COLO668 (cell line): ENCODE measurements around the gene MRPL53.

Source experiments
- DNase-seq: peaks from one replicate; lab custom pipeline; 2025; ENCODE audit not compliant: unreplicated experiment; lab: John Stamatoyannopoulos, UW

Gene MRPL53

DNA sequence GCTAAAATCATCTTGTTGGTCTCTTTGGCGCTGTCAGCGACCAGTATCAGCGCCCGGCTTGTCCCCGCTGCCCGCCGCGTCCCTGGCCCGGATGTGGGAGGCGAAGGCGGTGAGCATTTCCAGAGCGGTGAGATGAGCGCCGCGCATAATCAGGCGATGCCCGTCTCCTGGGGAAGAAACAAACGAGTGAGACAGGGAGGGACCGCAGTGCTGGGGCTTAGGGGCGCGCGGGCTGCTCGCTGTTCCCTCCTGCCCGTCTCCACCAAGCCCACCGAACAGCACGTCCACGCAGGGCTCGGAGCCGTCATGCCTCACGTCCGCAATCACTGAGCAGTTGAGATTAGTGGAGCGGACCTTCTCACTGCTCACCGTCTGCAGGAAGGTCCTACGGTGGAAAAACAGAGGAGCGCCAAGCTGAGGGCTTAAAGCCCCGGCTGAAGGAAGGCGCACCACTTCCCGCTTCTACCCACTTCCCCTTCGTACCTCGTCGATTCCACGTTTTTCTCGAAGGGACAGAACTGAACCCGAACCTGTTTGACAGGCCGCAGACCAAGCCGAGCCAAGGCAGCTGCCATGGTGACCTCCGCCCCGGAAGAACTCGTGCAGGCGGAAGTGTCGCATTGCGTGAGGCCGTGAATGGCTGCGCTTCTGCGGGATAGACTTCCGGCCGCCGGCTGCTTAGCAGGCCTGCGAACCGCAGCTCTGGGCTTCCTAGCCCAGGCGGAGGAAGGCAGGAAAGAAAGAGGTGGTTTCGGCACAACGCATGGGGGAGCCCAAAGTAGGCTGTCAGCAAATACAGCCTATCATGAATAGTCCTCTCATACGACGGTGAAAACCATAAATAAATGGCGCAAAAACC is at the start of gene MRPL53:
Gene MRPL53 (minus strand): TSS at position 595 of the 859 bp plus-strand sequence. CDS start 20 bp downstream, at position 575.
- DNase-seq = peak; percentile 95

DNA sequence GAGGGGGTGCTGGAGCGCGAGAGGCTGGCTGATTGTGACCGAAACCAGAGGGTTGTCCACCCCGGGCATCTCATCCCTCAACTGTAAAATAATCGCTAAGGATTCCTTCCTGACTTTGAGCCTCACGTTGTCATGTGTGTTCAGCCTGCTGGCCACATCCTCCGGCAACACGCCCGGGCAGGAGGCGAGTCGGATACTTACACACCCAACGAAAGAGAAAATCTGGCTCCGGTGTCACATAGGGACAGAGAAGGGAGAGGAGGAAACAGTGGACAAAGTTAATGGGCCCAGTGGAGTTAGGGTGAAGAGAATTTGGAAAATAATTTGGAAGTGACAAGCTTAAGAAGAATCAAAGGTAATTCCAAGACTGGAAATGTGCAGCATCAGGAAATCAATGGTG is 44.2 kb upstream of the MRPL53 start:
- DNase-seq = no peak

DNA sequence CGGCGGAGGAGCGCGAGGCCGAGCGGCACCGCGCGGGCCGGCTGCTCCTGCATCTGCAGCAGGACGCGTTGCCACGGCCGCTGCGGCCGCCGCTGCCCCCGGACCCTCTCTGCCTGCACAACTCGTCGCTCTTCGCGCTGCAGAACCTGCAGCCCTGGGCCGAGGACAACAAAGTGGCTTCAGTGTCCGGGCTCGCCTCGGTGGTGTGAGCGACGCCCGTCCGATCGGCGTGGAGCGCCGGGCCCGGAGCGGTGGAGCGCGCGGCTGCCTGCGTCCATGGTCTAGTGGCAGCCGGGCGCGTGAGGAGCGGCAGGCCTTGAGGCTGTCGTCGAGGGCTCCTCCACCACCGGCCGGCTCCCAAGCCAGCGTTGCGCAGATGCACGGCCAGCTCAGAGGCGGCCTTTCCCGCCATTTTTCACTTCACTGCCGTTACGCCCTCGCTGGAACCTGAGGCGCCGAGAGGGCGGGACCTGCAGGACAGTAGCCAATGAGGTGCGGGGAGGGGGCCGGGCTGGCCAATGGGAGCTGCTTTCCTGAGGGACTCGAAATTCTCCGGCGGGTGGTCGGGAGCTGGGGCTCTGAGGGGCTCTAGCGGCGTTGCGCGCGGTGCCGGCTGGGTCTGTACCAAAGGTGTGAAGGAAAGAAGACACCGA is 43.6 kb upstream of the MRPL53 start:
- DNase-seq = peak; percentile 39

DNA sequence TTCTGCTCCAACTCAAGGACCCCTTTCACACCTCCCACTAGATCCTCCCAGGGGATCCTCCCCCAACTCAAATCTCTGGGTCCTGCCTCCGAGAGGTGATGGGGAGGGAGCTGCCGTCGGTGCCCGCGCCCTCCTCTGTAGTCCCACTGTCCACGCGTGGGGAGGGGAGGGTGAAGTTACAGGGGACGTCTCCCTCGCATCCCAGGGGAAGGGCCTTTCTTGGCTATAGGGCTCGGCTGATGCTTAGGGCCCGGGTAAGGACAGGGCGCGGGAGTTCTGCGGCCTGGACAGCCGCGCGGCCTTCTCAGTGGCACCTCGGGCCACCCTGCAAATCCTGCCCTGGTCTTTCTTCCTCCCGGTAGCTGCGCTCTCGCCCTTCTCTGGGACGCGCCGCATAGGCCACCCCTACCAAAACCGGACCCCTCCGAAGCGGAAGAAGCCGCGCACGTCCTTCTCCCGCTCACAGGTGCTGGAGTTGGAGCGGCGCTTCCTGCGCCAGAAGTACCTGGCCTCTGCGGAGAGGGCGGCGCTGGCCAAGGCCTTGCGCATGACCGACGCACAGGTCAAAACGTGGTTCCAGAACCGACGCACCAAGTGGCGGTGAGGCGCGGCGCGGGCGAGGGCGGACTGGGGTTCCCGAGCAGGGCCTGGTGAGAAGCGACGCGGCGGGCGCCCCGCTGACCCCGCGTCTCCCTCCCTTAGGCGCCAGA is 42.9 kb upstream of the MRPL53 start:
- DNase-seq = peak; percentile 47

DNA sequence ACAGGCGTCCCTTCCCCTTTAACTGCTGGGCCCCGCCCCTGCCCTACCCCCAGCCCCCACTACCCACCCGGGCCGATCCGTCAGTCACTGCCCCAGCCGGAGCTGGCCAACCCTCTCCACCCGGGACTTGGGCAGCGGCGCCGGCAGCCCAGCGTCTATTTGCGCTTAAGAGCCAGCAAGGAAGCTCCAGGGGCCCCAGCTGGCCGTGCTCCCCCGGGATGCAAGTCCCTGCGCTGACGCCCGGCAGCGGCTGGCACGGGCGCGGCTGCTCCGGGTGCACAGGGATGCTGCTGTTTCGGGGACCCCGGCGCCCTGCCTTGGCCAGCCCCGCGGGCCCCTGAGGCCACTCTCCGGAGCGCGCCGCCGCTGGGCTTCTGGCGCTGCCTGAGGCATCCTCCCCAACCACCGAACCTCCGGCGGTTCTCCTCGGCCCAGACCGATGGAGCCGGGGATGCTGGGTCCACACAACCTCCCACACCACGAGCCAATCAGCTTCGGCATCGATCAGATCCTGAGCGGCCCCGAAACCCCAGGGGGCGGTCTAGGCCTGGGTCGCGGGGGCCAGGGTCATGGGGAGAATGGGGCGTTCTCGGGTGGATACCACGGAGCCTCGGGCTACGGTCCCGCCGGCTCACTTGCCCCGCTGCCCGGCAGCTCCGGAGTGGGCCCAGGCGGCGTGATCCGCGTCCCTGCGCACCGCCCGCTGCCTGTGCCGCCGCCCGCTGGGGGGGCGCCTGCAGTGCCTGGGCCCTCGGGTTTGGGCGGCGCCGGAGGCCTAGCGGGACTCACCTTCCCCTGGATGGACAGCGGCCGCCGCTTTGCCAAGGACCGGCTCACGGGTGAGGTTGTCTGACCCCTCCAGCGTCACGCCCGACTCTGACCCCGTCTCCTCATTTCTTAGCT is 42.1 kb upstream of the MRPL53 start, which contains the start of gene TLX2:
Gene TLX2 (plus strand): TSS at position 83 of the 903 bp plus-strand sequence. CDS start 357 bp downstream, at position 440.
- DNase-seq = peak; percentile 21

DNA sequence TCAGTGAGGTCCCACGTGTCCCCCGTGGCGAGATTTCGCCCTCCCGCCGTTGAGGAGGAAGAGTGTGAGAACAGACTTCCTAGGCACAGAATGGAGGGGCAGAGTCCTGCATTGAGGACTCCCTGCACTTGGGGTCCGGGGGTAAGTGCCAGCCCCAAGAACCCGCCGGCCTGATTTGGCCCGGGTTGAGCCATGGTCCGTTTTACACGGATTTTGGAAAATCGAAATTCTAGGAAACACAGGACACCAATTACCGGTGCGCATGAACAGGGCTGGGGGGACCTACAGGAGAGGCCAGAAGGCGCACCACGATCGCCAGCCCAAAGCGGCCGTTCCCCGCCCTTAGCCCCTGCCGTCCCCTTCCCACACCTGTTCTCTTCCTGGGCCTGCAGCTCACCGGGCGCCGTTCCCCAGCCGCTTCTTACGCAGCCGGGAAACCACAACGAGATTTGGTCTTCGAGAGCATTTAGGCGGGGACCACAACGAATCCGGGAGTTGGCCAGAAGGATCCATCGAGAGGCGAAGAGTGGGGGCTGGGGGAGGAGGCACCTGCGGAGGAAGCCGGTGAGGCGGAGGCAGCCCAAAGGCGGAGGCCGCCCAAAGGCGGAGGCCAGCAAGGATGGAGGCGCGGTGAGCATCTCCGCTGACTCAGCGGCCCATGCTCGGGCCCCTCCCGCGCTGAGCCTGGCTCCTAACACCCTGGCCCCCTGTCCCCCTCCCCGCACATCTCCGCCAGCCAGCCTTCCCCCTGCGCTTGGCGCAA is 41.3 kb upstream of the MRPL53 start:
- no peak for DNase-seq

DNA sequence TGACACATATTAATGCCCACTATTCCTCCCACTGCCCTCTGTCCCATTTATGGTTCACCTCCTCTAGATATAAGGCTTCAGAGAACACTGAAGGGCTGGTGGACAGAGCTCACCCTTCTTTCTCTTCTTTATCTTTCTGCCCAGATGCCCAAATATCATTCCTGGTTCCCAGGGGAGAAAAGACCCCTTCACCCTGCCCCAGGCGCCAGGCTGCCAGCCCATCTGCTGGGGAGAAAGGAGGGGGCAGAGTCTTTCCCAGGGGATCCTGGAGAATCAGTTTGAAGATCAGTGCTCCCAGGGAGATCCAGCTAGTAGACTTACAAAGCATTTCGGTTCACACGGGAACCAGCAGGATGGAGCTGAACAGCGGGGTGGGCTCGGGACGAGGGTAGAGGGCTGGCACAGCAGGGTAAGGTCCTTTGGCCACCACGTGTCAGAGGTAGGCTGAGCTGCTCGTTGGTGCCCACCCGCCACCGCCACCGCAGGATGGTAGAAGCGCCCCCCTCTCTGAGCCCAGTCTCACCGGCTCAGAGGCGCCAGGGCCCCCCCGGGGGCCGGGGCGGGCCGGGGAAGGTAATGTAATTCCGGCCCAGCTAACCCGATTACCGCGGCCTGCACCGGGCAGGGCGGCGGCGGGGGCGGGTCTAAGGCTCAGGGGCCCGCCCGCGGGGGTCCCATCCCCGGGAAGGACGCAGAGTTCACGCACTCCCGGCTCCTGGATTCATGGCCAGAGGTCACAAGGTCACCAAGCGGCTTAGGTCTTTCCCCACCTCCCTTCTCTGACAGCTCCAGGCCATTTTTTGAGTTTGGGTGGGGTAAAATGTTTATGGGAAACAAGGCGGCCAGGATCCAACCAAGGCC is 40.5 kb upstream of the MRPL53 start:
- DNase-seq = no peak

DNA sequence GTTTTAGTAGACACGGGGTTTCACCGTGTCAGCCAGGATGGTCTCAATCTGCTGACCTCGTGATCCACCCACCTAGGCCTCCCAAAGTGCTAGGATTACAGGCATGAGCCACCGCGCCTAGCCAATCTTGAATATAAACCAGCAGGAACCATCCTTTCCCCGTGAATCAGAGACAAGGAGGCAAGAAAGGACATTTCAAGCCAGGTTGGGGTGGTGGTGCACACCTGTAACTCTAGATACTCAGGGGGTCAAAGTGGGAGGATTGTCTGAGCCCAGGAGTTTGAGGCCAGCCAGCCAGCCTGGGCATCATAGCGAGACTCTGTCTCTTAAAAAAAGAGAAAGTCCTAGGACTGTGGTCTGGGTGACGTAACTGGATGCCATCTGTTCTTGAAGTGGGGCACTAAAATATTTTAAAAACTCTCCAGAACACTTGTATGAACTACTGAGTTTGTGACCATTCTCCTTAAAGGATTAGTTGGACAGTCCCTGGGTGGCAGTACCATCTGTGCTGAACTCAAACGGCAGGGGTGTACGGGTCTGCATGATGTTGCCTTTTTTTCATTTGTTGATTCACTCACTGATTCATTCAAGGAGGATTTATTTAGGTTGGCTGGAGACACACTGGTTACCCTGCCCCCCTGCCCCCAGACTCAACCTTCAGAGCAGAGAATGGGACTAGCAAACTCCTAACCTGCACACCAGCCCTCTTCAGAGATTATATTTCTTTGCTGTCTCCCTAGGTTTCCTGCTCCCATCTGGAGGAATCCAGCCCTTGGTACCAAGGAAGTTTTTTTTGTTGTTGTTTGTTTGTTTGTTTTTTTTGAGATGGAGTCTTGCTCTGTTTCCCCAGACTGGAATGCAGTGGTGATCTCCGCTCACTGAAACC is 38.9 kb upstream of the MRPL53 start:
- DNase-seq = no peak

DNA sequence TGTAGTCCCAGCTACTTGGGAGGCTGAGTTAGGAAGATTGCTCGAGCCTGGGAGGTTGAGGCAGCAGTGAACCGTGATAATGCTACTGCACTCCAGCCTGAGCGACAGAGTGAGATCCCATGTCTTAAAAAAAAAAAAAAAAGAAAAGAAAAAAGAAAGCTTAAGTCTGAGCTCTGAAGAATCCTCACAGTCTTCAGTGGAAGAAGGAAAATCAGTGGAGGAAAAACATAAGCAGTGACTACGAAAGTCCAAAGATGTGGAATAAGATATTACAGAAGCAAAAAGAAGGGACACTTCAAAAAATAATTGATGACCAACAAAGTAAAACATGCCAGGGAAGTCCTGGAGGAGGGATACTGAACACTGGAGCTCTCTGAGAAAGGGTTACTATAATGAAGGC is 37.8 kb upstream of the MRPL53 start:
- no peak for DNase-seq

DNA sequence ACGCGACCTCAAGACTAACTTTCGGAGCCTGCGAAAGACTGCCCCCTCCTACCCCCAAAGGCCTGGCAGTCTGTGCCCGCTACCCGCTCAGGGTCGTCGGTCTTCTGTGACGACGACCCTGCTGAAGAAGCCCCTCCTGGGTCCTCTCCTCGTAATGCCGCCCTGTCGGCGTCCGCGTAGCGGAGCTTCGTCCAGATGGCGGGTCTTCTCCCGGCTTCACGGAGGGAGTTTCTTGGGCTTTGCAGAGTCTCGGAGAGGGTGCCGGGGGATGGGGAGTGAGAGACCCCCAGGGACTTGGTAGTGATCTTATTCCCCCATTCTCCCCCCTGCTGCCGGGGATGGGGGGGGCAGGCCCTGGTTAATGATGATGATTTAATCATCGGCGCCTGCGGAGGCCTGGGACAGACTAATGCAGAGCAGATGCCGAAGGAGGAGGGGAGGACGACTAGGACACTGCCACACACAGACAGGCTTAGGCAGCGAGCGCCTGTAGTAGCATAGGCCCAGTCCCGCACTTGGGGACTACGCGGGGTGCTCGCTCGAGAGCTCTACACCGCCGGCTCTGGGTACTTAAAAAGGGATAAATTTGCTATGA is 35.5 kb upstream of the MRPL53 start:
- peak; percentile 36 for DNase-seq

DNA sequence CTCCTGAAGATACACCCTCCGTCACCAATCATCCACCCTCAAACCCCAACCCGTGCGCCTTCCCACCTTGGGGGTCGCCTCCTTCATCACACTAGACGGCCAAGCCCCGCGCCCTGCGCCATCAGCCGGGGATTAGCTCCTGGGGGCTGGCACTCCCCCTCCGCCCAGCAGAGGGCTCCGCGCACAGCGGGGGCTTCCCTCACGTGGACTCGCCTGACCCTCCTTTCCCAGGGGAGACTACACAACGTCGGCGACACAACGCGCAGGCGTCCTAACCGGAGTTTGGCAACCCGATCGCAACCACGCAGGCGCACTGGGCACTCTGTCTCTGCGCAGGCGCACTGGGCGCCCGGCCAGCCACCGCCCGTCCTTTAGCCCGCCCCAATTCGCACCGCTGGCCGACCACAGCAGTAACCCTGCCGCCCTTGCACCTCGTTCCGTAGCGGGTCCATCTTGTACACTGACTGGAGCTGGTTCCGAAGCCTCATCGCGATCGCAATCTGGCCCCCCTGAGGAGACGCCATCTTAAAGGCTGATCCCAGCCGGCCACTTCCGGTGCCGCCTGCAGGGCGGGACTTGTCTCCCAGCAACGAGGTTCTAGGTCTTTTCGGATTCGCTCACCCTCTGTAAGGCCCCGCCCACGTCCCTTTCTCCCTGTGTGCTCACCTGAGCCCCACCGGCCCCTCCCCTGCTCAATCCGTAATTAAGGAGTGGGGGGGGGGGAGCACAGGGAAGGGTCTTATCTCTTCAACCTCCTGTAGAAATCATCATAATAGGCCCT is 34.9 kb upstream of the MRPL53 start, which contains the start of gene PCGF1:
Gene PCGF1 (minus strand): TSS at position 551 of the 781 bp plus-strand sequence. CDS start 27 bp downstream, at position 524.
- peak; percentile 98 for DNase-seq

DNA sequence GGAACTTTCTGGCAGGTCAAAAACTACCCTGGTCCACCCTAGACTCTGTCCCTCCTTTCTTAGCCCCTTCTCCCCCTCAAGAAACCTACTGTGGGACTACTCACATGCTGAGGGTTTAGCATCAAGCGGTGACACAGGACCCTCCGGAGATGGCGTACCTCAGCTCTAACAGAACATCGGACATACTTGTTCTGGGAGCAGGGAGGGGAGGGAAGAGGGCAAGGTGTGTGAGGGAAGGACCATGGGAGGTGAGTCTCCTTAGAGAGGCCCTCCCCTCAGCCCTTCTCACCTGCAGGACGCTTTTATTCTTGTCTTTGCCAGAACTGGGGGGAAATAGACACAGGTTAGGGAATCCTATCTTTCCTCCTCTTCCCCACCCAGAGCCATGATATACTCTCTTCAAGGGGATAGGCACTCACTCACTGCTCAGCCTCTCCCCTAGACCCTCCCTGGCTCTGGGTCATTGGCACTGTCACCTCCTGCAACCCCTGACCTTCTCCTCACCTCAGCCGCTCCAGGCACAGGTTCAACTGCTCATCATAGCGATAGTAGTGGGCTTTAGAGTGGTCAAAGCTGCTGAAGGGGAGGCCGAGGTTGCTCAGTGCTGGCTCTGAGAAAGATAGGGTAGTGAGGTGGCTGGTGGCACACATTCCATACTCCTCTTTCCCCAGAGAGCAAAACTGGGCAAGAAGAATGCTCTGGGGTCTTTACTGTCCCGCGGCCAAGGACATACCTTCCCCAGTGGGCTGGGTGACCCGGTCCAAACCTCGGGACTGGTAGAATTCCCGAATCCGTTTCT is 33.2 kb upstream of the MRPL53 start:
- no peak for DNase-seq

DNA sequence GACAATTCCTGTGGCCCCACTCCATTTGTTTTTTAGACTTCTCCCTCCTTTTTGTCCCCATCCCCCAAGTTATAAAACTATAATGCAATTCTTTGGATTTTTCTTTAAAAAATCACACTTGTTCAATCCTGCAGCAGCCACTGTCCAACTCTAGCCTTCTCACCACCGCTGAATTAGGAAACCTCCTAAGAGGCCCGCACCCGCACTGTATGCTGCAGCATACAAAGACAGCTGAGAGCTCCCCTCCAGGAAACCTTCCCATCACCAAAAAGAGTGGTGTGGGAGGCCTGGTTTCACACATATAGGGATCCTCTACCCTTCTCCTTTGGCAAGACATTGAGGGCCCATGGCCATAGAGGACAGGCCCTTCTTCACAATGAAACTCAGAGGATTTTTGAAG is 32.1 kb upstream of the MRPL53 start:
- DNase-seq = no peak

DNA sequence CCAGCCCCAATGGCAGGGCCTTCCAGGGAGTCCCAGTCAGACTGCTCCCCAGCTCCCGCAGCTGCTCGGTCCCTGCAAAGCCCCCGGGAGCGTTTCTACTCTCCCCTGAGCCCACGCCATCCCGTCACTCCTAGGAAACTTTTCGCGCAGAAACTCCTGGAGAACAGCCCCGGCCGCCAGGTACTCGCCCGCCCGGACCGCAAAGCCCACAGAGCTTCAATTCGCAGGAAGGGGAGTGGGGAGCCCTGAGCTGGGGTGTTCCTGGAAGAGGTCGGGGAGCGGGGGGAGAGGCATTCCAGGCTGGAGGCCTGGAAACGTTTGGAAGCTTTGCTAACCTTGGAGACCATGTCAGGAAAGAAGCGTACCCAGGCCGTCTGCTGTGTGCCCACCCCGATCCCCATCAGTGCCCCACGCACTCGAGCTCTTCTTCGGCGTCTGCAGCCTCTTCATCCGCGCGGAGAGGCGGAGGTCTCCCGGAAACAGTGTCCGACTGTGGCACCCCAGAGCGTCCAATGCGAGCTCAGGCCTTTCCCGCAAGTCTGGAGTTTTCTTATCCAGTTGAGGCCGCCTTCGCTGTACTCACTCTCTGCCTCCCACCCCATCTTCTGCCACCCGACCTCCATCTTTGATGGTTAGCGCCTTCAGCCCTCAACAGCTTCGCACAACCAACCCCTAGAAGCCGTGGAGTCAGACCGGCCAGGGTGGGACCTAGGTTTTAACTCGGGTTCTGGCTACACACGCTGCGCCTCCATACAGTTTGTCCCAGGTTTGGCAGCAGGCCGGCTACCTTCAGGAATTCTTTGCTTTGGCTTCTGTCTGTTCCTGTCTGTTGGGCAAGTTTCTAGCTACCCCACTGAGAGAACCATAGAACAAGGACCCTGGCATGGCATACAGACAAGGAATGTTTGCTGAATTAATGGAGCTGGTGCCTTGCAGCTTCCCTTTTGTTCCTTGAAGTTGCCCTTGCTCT is 31.3 kb upstream of the MRPL53 start:
- DNase-seq = no peak
